Amygdala (tissue), 56 donors: ENCODE results near the gene MORF4L1.
A peak's percentile ranks its signal among the peaks of the same experiment; 100 is the strongest.
"Not testable (repeated sequence)": the region's sequence is repeated elsewhere in the genome, so short reads cannot be mapped to it uniquely, and the experiment has no call there.

ENCODE experiments used
- DNase-seq, 56 donors: peaks; one replicate each; lab custom pipeline; 2025; lab: John Stamatoyannopoulos, UW

Gene MORF4L1, protein sequence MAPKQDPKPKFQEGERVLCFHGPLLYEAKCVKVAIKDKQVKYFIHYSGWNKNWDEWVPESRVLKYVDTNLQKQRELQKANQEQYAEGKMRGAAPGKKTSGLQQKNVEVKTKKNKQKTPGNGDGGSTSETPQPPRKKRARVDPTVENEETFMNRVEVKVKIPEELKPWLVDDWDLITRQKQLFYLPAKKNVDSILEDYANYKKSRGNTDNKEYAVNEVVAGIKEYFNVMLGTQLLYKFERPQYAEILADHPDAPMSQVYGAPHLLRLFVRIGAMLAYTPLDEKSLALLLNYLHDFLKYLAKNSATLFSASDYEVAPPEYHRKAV

GRCh38 chr15:78872155-78872971, at the start of gene MORF4L1:
TSS of gene MORF4L1 (plus strand) at chr15:78872890. CDS start at chr15:78873018, 128 bp downstream.
- DNase-seq = peak; percentile 34 to 99 (median 94)

DNA sequence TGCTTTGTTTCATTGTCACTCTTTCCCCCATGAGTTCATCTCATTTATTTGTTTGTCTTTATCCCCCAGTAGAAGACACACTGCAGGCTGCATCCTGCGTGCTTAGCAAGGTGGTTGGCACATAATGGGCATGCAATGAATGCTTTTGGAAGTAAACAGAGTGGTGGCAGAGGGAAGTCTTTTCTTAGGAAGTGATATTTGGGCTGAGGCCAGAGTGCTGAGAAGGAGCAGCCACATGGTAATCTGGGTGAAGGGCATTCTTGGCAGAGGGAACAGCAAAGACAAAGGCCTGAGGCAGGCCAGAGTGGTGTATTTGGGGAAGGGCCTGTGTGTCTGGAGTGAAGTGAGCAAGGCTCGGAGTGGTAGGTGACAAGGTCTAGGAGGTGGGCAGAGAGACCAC, 43.8 kb upstream of the MORF4L1 start:
- peak in 10 of 56 donors; percentile 2 to 31 (median 12) for DNase-seq

GRCh38 chr15:78830514-78831228, 42.0 kb upstream of the MORF4L1 start:
- no peak for DNase-seq

DNA sequence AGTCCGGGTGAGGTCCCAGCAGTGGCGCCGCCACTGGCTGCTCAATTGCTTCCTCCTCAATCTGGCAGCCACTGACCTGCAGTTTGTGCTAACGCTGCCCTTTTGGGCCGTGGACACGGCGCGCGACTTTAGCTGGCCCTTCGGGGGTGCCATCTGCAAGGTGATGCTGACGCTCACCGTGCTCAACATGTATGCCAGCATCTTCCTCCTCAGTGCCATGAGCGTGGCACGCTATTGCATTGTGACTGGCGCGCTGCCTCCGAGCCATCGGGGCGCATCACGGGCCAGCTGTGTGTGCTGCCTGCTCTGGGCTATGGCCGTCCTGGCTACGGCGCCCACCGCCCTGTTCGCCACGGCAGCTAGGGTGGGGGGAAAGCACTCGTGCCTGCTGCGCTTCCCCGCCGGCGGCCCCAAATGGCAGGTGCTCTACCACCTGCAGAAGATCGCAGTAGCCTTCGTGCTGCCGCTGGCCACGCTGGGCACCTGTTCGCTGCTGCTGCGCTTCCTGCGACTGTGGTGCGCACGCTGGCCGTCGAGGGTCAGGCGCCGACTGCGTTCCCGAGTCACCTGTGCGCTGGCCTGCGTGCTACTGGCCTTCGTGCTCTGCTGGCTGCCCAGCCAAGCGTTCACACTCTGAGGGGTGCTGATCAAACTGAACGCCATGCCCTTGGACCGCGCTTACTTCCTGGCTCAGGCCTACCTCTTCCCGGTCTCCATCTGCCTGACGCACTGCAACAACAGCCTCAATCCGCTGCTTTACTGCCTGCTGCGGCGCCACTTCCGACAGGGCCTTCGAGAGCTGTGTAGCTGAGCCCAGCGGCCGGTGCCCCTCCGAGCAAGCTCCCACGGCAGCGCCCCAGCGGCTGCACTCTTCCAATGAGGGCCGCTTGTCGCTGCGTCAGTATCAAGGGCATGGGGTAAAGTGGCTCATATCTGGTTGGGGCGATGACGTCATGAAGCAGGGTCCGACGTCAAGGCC, 41.2 kb upstream of the MORF4L1 start:
- DNase-seq = no peak

DNA sequence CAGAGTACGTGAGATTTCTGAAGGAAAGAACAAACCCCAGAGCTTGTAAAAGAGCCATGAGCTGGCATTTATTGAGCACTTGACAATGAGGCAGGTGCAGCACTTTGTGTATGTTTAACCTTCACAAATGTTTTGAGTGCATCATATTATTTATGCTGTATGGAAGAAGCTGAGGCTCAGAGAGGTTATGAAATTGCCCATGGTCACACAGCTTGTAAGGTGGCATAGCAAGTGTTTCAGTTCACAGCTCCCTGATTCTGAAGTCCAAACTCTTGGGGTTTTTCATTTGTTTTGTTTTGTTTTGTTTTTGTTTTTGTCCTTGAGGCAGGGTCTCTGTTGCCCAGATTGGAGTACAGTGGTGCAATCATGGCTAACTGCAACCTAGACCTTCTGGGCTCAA, 36.4 kb upstream of the MORF4L1 start:
- no peak for DNase-seq

- no peak for DNase-seq
Measured at GRCh38 chr15:78837131-78837530, 35.6 kb upstream of the MORF4L1 start.

DNA sequence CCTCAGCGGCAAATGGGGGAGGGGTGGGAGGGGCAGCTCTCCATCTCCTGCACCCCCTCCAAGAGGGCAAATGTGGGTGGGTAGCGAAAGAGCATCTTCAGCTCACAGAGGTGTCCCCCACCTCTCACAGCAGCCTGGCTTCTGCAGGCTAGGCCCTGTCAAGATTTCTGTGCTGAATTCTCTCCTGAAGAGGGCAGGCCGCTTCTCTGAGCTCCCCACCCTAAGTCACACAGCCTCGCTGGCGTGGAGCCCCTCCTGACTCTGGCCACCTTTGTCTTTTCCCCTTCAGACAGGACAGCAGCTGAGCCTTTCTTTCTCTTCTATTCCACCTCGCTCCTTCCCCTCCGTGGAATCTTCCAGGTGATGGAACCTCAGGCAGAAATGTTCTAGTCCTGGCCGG, 35.1 kb upstream of the MORF4L1 start:
- DNase-seq = no peak

DNA sequence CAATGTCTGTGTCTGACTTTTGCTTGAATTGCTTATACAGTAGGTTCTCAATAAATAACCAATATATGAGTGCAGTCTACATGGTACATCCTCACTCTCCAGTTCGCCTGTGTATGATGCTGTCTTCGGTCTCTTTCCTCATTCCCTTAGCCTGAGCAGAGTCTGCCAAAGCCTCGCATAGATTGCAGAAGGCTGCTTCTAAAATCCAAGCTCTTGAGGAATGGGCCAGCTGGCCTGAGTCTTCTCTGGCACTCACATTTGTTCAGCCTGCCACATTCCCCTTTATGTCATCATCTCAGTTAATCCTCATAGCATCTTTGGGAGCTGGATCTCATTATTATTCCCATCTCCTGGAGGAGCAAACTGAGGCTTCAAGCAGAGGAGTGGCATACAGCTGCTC, 34.2 kb upstream of the MORF4L1 start:
- no peak for DNase-seq

- DNase-seq = not testable (repeated sequence)
Measured at GRCh38 chr15:78839151-78839550, 33.5 kb upstream of the MORF4L1 start.

DNA sequence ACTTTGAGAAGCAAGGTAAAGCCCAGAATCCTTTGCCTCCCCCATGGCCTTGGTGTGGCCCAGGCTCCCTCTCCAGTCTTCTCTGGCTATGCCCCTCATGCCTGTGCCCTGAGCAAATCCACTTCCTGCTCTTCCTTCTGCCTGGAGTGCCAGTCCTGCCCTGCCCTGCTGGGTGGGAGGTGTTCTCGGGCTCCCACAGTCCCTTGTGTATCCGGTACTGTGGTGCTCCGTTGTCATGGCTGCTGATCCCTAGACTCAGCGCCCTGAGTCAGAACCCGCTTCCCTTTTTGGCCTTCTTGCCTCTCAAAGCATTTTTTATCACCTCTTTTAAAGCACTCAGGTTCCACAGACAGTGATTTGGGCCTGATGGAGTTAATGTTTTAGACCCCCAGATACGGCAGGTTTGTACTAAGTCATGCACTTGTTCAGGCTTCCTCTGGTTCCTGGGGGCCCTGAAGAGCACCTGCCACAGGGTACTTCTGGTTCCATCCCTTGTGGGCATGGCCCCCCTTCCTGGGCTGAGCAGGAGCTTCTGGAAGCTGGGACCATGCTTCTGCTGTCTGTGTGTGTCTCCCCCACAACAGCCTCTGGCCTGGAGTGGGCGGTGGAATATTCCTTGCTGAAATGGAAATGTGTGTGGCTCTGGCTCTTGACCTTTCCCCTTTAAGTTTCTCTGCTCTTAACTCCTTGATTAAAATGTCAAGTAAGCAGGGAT, 31.9 kb upstream of the MORF4L1 start:
- no peak for DNase-seq

- DNase-seq = no peak
Measured at GRCh38 chr15:78841376-78841706, 31.3 kb upstream of the MORF4L1 start.

GRCh38 chr15:78841891-78842290, 30.8 kb upstream of the MORF4L1 start:
- DNase-seq = no peak

DNA sequence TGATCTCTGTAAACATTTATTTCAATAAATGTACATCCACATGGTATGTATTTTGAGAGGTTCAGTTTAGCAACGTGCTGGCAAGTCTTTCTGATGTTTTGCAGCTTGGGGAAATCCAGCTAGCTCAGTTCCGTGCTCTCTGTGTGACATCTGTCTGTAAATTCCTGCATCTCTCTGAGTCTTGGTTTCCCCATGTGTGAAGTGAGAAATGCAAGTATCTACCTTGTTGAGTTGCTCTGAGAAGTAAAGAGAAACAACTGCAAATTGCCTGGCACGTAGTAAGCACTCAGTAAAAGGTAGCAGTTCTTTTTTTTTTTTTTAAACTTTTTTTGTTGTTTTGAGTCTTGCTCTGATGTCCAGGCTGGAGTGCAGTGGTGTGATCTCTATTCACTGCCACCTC, 30.2 kb upstream of the MORF4L1 start:
- DNase-seq = no peak

GRCh38 chr15:78846906-78847305, 25.8 kb upstream of the MORF4L1 start:
- DNase-seq = not testable (repeated sequence)

- not testable (repeated sequence) for DNase-seq
Measured at GRCh38 chr15:78847387-78847906, 25.2 kb upstream of the MORF4L1 start.

DNA sequence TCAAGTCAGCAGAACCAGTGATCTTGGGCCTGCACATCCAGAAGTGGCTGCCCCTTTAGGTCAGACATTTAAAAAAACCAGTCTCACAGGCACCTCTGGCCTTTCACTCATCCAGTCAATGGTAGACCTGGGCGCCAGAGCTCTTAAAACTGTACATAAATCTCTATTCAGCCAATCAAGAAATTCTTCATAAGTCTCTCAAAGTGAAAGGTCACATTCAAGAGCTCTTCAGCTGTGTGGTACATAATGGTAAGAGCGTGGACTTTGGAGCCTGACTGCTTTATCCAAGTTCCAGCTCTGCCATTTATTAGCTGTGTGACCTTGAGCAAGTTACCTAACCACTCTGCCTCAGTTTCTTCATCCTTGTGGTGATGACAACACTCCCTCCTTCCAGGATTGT, 22.3 kb upstream of the MORF4L1 start:
- no peak for DNase-seq

GRCh38 chr15:78850941-78851755, 21.5 kb upstream of the MORF4L1 start:
- DNase-seq = peak in 35 of 56 donors; percentile 5 to 76 (median 36)

GRCh38 chr15:78853500-78853899, 19.2 kb upstream of the MORF4L1 start:
- no peak for DNase-seq
